ENCODE results near the gene GPR3.

GRCh38 chr1:27364696-27365371, 27.6 kb upstream of the GPR3 start:
- TF ChIP-seq CTCF (IDR thresholded peaks at IDR 0.05) (no peak), POLR2A (IDR thresholded peaks at IDR 0.05; ENCODE audit: low read length) (no peak), MAFK (IDR thresholded peaks at IDR 0.05; ENCODE audit: partially characterized antibody) (no peak), JUN (IDR thresholded peaks at IDR 0.05) (no peak), SMC3 (IDR thresholded peaks at IDR 0.05) (no peak), GATA3 (IDR thresholded peaks at IDR 0.05; ENCODE audit: borderline replicate concordance) (no peak), KDM1A (IDR thresholded peaks at IDR 0.05; ENCODE audit: low read depth) (no peak), MAX (IDR thresholded peaks at IDR 0.05) (no peak), NFE2L2 (conservative IDR thresholded peaks at IDR 0.05; ENCODE audit: low read length) (no peak)
- TF ChIP-seq, protein P1, sequence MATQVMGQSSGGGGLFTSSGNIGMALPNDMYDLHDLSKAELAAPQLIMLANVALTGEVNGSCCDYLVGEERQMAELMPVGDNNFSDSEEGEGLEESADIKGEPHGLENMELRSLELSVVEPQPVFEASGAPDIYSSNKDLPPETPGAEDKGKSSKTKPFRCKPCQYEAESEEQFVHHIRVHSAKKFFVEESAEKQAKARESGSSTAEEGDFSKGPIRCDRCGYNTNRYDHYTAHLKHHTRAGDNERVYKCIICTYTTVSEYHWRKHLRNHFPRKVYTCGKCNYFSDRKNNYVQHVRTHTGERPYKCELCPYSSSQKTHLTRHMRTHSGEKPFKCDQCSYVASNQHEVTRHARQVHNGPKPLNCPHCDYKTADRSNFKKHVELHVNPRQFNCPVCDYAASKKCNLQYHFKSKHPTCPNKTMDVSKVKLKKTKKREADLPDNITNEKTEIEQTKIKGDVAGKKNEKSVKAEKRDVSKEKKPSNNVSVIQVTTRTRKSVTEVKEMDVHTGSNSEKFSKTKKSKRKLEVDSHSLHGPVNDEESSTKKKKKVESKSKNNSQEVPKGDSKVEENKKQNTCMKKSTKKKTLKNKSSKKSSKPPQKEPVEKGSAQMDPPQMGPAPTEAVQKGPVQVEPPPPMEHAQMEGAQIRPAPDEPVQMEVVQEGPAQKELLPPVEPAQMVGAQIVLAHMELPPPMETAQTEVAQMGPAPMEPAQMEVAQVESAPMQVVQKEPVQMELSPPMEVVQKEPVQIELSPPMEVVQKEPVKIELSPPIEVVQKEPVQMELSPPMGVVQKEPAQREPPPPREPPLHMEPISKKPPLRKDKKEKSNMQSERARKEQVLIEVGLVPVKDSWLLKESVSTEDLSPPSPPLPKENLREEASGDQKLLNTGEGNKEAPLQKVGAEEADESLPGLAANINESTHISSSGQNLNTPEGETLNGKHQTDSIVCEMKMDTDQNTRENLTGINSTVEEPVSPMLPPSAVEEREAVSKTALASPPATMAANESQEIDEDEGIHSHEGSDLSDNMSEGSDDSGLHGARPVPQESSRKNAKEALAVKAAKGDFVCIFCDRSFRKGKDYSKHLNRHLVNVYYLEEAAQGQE (IDR thresholded peaks at IDR 0.05) = no peak

Data from A549 (cell line).